Dedifferentiated amniotic fluid mesenchymal stem cell (primary cell): ENCODE measurements around the gene KCTD17.
"Not testable (repeated sequence)": the region's sequence is repeated elsewhere in the genome, so short reads cannot be mapped to it uniquely, and the experiment has no call there.

ENCODE experiments used
- DNase-seq: peaks from one replicate; pipeline ENCODE4 v3.0.0-alpha.2; 2016; ENCODE audit errors: extremely low spot score

The KCTD17 gene

GRCh38 chr22:37060801-37061610, 9.5 kb downstream of the KCTD17 start:
- no peak for DNase-seq

DNA sequence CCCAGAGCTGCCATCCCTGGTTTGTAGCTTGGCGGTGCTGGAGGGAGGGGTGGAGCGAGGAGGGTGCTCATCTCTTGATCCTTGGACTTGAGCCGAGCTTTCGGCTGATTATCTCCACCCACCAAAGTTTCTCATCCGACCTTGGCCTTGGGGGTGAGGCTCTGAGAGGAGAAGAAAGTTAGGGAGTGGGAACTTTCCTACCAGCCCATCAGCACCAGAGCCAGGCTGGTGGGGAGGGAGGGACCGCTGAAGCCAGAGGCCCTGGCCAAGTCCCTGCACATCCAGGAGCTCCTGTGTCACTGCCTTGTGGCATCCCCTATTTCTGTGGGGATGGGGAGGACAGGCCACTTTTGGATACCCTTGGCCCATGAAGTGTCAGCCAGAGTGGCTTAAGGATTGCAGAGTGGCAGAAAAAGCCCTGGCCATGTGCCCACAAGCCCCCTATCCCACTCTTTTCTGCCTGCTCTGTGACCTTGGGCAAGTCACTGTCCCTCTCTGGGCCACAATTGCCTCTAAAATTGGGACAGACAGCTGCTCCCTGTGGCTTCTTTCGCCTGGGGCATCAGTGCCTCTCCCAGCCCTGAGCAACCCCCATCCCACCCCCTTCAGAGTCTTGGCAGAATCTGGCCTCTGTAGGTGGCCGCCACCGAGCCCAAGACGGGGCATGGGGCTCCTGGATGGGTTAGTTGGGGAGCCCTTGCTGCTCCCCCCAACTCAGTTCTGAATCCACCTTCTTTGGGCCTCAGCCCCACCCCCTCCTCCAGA, 10.3 kb downstream of the KCTD17 start:
- DNase-seq: no peak

GRCh38 chr22:37062376-37062675, 10.8 kb downstream of the KCTD17 start:
- no peak for DNase-seq

- no peak for DNase-seq
Measured at GRCh38 chr22:37062702-37063381, 11.3 kb downstream of the KCTD17 start.

DNA sequence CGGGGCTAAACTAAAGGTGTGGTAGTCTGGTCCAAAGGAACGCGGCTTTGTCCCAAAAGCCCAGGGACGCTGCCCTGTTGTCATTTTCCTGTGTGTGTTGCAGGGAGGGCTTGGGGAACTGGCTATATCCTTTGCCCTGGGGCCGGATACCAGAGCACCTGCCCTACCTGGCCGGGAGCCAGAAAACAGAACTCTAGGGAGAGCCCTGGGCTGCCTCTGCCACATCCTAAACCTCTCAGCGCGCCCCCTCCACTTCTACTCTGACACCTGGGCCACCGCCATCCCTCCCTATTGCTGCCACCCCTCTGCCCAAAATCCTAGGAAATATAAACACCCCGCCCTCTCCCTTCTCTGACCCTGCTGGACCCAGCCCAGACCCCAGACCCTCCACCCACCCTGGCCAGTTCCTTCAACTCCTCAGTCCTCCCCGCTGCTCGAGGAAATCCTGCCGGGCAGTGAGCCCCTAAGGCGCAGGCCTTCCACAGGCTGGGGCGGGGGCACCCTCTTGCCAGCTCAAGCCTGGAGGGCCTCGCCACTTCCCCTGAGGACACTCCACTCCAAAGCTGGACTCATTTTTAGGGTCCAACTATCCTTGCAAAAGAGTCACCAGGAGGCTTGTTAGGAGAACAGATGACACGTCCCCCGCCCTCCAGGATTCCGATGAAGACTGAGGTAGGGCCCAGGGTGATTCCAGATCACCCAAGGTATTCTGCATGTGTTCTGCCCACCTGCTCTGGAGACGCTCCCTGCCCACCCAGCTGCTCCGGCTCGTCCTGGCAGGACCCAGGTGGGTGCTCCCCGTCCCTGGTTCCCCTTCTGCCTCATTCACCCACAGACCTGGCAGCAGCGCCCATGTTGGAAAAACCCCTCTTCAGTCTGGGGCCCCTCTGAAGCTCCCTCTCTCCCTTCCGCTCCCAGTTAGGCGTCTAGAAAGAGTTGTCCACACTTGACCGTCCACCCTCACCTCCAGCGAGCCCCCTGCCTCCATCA, 12.2 kb downstream of the KCTD17 start:
- DNase-seq: no peak

- DNase-seq: no peak
Measured at GRCh38 chr22:37064553-37064952, 13.0 kb downstream of the KCTD17 start.

DNA sequence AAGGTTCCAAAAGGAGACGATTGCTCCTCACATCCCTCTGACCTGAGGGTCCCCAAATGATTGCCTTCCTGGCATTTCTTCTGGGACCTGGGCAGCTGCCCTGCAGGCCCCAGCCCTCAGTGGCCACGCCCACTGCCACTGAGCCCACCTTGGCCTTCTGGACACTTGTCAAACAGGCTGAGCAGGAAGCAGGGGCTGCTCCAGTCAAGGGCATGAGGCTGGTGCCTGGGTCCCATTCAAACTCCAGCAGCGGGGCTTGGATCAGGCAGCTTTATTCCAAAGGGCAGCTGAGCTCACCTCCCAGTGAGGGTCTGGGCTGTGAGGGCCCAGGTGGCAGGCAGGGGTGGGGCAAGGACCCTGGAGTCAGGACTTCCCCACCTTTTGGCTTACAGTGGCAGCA, 13.6 kb downstream of the KCTD17 start:
- no peak for DNase-seq

DNA sequence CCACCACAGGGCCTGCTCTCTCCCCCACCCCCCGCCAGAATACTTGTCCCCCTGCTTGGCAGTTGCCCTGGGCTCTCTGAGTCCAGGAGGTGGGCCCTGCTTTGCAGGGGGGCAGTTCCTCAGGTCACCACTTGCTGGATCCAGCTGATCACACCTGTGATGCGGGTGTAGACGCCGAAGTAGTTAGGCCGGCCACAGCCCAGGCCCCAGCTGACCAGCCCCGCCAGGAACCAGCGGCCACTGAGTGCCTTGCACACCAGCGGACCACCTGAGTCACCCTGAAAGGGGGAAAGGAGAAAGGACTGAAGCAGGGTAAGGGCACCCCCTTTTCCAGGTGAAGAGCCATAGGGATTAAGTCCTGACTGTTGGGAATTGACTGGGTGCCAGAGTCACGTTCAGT, 14.4 kb downstream of the KCTD17 start:
- DNase-seq: no peak

DNA sequence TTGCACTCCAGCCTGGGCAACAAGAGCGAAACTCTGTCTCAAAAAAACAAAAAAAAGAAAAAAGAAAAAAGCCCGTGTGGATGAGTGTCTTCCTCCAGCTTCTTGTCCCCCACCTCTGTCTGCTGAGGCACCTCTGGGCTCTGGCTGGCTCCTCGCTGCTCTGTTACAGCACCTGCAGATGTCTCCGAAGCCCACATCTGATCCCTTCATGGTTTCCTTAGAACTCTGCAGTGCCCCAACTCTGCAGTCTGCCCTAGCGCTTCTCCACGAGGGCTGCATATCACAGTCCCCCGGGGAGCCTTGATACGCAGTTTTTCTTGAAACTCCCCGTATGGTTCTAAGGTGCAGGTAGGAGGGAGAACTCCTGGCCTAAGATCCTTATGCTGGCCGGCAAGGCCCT, 15.9 kb downstream of the KCTD17 start:
- no peak for DNase-seq

GRCh38 chr22:37068859-37069258, 17.3 kb downstream of the KCTD17 start:
- DNase-seq: no peak

DNA sequence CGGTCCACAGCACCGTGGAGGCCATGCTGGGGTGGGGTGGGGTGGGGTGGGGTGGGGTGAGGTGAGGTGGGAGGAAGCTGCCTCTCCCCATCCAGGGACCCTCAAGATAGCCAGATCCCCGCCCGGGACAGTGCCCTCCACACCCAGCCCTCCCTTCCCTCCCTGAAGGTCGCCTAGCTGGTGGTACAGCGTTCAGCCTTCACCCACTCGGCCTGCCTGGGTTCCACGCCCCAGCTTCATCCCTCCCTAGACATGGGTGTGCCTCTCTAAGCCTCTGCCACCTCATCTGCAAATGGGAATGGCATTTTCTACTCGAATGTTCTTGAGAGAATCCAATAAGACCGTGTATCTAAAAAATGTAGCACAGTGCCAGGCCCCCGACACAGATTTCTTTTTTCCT, 17.8 kb downstream of the KCTD17 start:
- no peak for DNase-seq

GRCh38 chr22:37069719-37070118, 18.2 kb downstream of the KCTD17 start:
- DNase-seq: no peak

GRCh38 chr22:37070334-37070733, 18.8 kb downstream of the KCTD17 start:
- no peak for DNase-seq

DNA sequence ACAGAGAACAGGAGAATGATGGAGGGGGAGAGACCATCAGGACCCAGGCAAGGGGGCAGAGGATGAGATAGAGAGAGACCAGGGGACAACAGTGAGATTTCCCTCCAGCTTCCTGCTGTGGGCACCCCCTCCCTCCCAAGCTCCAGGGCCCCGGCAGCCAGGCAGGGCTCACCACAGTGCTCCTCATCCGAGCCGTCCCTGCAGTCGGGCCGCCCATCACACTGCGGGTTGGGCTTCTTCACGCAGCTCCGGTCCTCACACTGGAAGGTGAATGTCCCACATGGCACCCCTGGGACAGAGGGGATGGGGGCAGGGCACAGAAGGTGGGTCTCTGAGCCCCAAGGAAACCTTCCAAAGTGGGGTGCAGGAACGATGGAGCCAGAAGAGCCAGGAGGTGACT, 19.2 kb downstream of the KCTD17 start:
- no peak for DNase-seq

DNA sequence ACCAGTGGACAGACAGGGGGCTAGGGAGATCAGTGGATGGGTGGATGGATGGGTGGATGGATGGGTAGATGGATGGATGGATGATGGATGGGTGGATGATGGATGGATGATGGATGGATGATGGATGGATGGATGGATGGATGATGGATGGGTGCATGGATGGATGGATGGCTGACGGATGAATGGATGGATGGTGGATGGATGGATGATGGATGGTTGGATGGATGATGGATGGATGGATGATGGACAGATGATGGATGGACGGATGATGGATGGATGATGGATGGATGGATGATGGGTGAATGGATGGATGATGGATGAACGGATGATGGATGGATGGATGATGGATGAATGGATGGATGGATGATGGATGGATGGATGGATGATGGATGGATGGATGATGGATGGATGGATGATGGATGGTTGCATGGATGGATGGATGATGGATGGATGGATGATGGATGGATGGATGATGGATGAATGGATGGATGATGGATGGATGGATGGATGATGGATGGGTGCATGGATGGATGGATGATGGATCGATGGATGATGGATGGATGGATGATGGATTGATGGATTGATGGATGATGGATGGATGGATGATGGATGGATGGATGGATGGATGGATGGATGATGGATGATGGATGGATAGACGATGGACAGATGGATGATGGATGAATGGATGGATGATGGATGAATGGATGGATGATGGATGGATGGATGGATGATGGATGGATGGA, 20.5 kb downstream of the KCTD17 start:
- DNase-seq: not testable (repeated sequence)

- no peak for DNase-seq
Measured at GRCh38 chr22:37072673-37073072, 21.1 kb downstream of the KCTD17 start.

- DNase-seq: no peak
Measured at GRCh38 chr22:37074537-37074936, 23.0 kb downstream of the KCTD17 start.

GRCh38 chr22:37075046-37075445, 23.5 kb downstream of the KCTD17 start:
- DNase-seq: no peak

DNA sequence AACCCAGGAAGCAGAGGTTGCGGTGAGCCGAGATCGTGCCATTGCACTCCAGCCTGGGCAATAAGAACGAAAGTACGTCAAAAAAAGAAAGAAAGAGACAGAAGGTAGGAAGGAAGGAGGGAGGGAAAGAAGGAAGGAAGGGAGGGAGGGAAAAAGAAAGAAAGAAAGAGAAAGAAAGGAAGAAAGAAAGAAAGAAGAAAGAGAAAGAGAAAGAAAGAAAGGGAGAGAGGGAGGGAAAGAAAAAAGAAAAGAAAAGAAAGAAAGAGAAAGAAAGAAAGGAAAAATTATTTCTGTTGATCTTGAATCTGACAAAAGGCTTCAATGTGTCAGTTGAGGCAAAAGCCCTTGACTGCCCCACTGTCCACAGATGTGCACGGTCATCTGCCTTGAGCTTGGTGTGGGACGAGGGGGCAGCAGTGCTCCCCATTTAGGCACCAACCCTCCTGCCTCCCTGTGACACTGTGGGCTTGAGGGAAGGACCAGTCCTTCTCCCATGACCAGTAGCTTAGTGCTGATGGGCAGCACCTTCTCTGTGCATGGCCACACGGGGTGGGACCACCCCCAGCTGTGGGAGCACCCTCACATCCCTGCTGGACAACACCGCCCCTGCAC, 24.4 kb downstream of the KCTD17 start:
- DNase-seq: no peak

GRCh38 chr22:37077802-37078448, 26.4 kb downstream of the KCTD17 start:
- no peak for DNase-seq
